Amniotic epithelial cell (primary cell): ENCODE data around the gene TUBGCP6.

Experiments used
- DNase-seq: peaks from one replicate; pipeline ENCODE4 v3.0.0-alpha.2; 2010; ENCODE audit warnings: low read depth

The TUBGCP6 gene

DNA sequence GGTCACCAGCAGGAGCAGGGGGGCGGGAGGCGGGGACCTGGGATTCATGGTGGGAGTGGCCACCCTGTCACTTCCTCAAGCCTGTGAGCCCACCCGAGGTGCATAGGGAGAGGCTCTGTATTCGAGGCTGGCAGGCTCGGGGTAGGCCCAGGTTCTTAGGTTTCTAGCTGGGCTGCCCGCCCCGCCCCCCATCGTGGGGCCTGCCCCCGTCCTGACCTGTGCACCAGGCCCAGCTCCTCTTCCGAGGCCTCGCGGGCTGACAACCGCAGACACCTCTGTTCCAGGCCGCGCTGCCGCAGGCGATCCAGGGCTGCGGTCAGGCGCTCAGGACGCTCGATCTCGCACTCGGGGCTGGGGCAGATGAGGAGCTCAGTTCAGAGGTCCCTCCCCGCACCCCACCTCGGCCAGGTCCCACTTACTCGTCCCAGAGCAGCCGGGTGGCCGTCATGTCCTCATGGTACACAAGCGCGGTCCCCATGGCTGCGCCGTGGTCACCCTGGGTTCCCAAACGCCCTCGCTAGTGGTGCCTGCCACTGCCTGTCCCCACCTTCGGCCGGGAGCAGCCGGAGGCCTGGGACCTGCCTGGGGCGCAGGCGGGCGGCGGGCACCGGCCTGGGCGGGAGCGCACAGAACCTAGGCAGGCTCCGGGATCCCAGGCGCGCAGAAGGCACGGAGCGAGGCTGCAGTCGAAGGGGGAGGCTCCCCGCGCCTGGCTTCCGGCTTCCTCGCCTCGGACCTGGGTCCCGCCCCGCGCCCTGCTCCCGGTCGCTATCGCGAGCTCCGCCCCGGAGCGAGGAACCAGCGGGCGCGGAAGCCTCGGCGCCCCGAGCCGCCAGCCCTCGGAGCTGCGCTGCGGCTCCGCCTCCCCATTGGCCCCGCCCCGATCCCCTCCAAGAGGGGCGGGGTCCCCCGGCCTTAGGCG lies 6.0 kb upstream of the TUBGCP6 start, which contains the start of gene HDAC10:
Gene HDAC10, minus strand, starts transcription at position 711 of the 922 bp plus-strand sequence. Its CDS starts 233 bp downstream, at position 478.
- DNase-seq, result peak; percentile 70

- DNase-seq, result no peak
These were observed 5.4 kb upstream of the TUBGCP6 start for GRCh38 chr22:50250249-50250554.

GRCh38 chr22:50249341-50250248 lies 4.8 kb upstream of the TUBGCP6 start:
- no peak for DNase-seq

GRCh38 chr22:50248196-50249081 lies 3.6 kb upstream of the TUBGCP6 start:
- DNase-seq, result no peak

DNA sequence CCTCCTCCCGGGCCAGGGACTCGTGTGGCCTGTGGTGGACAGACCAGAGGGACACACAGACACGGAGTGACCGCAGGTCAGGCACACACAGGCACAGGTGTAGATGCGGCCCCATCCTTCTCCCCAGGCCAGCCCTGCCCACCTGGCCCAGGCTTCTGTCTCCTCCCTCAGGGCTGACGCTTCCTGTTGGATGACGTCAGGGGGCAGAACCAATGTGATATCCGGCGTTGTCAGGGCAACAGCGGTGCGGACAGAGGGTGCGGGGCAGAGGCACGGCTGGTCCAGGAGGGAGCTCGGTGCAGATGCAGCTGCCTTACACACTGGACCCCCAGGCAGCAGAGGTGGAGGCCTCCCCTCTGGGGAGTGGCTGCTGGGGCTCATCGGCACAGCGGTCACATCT lies 2.9 kb upstream of the TUBGCP6 start:
- DNase-seq, result peak; percentile 71

- no peak for DNase-seq
These were observed 1.7 kb upstream of the TUBGCP6 start for GRCh38 chr22:50246242-50247175.

DNA sequence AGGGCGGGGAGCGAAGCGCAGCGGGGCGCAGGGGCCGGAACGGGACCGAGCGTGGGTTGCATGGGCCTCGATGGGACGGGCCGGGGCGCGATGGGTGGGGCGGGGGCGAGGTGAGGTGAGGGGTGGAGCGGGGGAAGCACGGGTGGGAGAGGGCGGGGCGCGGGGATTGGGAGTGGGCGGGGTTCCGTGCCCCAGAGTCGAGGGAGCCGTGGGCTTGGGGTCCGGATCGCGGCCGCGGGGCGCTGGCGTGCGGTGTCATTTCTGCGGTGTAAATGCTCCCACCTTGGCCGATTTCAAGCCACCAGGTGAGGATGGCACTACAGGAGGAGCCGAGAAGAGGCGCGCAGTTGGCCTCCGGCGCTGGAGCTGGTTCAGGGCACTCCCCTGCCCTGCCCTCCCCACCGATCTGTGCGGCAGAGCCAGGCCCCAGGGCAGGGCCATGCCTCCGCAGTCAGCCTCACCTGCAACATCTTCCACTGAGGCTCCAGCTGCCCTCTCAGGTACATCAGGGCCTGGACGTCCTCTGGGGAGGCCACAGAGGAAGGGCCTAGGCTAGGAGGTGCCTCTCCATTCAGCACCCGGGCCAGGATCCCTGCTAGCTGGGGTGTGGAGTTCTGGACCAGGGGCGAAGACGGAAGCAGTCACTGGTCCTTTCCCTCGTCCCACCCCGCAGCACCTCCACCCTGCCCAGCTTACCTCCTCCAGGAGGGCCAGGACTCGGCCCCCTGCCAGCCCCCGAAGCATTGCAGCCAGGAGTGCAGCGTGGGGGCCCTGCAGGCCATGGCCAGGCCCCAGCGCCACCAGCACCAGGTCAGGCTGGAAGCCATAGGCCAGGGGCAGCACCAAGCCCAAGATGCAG lies 620 bp upstream of the TUBGCP6 start:
- no peak for DNase-seq

GRCh38 chr22:50243685-50244419 lies 971 bp downstream of the TUBGCP6 start:
- no peak for DNase-seq

- DNase-seq, result no peak
These were observed 2.3 kb downstream of the TUBGCP6 start for GRCh38 chr22:50242406-50242949.

GRCh38 chr22:50238755-50239154 lies 6.1 kb downstream of the TUBGCP6 start:
- DNase-seq, result no peak

DNA sequence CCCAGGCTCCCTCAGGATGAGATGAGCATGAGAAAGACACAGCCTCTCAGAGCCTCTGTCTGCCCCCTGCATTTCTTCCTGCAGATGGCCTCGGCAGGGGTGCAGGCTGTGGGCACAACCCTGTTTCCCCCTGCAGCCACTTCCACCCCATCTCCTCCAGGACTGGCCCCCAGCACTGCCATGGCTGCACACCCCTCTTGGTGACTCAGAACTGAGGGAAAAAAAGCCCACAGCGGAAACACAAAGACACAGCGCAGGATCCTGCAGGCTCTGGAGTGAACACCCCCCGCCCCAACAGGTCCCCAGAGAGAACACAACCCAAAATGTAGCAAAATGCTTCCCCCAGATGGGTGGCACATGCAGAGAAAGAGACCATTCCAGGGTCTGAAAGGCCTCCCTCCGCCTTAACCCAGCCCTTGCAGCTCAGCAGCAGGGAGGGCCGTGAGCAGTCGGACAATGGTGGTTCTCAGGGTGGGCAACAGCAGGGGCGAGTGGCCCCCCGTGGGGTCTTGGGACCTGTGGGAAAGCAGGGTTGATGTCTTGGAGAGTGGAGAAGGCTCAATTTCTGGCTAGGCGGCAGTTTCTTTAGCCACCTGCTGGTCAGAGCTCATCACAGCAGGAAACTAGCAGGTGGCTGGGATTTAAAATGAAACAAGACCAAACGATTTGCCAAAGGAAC lies 8.0 kb downstream of the TUBGCP6 start:
- DNase-seq, result peak; percentile 27

GRCh38 chr22:50233223-50233622 lies 11.6 kb downstream of the TUBGCP6 start:
- DNase-seq, result no peak

DNA sequence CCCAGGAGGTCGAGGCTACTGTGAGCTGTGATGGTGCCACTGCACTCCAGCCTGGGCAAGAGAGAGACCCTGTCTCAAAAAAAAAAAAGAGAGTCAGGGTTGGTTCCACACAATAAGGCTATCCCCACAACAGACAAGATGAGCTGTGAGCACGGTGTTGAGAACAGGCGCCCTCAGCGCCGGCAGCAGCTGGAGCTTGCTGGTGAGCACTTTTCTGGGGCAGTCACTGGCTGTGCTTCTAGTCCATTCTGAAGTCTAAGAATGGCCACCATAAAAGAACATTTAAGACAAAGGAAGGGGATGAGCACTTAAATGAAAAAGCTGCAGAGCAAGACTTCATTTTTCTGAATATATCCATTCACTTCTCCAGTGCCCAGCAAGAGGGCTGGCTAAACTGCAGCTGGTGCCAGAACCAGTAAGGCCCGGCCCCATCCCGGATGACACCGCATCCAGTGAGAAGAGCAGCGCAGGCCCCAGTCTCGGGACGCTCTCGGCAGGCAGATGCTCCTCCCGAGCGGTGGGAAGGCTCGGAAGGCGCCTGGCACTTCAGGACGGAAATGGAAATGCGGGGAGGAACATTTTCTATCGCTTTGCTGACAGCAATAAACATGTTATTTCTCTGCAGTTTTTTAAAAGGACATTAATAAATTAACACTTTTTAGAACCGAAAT lies 12.2 kb downstream of the TUBGCP6 start:
- DNase-seq, result no peak

DNA sequence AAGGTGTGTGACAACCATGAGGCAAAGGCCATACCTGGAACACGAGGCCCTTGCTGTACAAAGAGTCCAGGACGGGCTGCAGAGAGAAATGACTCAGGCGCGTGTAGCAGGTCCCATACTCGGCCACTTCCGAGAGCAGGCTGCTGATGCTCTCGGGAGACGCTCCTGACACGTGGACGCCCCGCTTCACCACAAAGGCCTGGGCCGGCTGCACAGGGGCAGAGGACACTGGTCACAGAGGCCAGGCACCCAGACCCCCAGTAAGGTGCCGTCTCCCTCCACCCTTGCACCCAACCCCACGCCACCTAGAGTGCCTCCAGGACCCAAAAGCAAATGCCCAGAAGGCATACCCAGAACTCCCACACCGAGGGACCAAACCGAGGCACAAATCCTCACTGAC lies 15.5 kb downstream of the TUBGCP6 start:
- no peak for DNase-seq

DNA sequence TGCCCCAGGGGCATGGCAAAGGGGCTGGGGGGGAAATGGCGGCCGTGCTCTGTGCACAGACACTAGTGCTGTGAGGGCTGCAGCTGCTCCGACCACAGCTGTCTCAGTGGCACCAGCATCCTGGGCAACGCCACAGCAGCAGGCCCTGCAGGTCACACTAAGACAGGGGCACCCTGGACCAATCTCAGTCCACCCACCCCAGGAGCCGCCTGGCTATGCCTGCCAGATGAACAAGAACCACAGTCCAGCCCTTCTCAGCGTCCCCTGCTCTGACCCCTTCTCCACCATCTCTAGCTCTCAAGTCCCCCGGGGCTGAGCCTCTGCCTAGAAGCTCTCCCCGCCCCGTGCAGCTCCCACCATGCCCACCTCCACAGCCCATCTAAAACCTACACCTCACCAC lies 16.5 kb downstream of the TUBGCP6 start:
- no peak for DNase-seq

DNA sequence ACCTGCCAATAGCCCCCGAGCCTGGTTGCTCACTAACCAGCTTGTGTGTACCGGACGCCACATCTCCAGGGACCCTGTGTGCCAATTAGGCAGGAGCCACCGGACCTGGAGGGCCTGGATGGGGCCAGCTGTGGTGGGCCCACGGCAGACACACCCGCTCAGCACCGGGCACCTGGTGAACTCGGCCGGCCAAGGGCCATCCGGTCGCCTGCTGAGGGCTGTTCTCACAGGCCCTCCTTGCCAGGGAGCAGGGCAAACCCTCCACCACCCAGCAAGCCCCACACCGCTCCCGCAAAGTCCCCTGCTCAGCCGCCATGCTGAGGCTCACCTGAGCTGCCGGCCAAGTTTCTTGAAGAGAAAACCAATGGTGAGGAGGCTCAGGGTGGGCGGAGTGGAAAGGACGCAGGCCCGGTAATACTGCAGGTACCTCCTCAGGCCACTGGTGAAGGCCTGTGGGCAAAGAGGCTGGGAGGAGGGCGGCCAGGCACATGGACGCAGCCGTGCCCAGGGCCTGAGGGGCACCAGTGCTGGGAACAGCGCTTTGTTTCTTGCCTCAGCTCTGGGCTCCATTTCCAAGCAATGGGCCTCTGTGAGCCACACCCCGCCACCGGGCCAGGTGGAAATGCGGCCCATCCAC lies 17.1 kb downstream of the TUBGCP6 start:
- no peak for DNase-seq

DNA sequence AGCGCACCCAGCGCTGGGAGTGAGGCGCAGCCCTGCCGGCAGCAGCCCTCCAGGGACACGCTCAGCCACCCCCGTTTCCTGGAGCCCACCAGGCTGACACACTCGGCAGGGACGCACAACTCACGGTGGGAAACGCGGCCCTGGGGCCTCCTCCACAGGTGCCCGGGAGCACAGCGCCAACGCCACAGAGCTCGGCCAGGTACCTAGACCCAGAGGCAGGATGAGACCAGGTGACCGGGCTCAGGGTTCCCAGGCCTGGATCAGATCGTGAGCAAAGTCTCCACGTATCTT lies 18.0 kb downstream of the TUBGCP6 start:
- no peak for DNase-seq
